HG03060 (cell line): ENCODE measurements around the gene FAM216A.

ENCODE experiments used
- ATAC-seq: cut with Tn5 transposase; IDR thresholded peaks from one replicate; pipeline ENCODE4 v1.9.1; 2021; ENCODE audit warnings: low read depth, moderate number of reproducible peaks; ENCODE audit not compliant: unreplicated experiment

The FAM216A gene

GRCh38 chr12:110537605-110538409, 69.2 kb downstream of the FAM216A start:
- no peak for ATAC-seq

DNA sequence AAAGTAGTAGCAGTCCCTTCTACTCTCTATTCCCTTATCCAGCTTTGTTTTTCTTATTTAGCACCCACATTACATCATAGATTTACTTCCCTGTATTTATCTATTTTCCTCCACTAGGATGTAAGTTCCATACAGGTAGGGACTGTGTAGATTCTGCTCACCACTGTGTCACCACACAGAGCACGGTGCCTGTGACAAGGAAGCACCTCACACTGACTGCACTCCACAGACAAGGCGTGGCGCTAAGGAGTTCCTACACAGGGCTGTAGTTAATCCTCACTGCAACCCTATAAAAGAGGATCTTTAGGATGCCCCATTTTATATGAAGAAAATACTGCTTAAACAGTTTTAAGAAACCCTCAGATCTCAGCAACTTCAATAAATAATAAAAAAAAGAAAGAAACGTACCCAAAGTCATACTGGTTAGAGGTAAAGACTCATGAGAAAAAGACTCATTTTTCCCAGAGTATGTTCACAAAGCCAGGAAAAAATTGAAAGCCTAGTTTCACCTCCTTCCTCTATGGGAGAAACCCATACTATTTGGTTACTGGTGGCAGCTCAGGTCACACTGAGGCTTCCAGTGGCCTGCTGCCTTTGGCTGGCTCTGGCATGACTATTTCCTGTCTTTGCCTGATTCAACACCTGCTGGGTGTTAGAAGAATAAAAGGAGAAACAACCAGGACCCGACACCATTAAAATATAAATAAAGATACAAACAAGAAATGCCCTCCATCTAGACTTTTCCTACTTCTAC, 70.4 kb downstream of the FAM216A start:
- ATAC-seq, result no peak
